LoVo (cell line): ENCODE measurements around the gene MRPS18A.
A peak's percentile ranks its signal among the peaks of the same experiment; 100 is the strongest.
"Not testable (repeated sequence)": the region's sequence is repeated elsewhere in the genome, so short reads cannot be mapped to it uniquely, and the experiment has no call there.

Source experiments
- DNase-seq: peaks from one replicate; pipeline ENCODE4 v3.0.0-alpha.2; 2016; ENCODE audit warnings: low spot score

MRPS18A gene

DNA sequence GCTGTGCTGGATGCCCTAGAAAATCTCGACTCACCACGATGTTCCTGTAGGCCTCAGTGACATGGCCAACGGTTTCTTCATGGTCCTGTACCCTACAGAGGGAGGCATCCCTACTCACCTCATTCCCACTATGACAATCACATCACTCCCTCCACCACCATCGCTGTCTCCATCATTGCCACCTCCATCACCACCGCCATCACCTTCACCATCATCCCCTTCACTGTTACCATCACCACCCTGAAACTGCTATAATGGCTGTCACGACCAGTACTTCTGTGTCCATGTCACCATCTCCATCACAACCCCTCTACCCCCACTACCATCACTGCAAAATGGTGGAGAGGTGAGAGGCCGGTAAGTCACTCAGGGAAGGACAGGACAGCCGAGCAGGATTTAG lies 29.8 kb upstream of the MRPS18A start:
- DNase-seq: no peak

DNA sequence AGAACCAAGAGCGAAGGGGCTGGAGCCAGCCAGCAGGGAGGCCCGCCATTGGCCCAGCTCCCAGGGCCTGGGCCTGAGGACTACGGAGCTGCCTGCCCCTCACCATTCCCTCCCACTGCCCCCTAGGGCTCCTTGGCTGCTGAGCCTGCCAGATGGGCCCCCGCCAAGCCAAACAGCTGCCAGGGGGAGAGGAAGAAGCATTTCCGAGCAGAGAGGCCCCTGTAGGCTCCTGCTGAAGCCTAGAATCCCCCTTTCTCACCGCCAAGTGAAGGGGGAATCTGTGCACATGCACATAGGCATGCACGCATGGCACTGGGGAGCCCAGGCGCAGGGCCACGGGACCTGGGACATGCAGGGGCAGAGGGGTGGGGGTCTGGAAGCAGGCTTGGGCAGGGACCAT lies 28.5 kb upstream of the MRPS18A start:
- no peak for DNase-seq

DNA sequence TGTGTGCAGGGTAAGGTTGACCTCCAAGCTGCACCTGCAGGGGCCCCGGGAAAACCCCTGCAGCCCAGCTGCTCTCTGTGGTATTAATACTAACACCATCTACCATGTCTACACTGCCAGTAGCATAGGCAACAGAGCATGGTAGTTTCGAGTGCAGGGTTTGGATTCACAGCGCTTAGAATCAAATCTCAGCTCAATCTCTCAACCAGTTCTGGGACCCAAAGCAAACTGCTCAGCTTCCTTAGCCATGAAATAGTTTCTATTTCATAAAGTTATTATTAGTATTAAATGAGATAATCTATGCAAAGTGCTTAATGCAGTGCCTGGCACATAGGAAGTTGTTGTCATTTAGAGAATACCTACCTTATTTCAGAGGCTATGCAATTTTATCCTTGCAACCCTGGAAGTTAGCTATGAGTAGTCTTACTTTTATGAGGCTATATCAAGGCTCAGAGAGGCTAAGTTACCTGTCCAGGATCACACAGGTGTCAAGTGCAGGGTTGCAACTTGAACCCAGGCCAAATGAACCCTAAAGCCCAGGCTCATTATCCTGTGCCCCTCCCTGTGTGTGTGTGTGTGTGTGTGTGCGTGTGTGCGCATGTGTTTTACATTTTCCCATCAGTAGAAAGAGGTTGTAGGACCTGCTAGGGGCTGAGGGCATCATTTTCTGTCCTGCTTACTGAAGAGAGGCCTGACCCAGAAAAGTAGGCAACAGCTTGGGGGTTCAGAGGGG lies 27.6 kb upstream of the MRPS18A start:
- no peak for DNase-seq

DNA sequence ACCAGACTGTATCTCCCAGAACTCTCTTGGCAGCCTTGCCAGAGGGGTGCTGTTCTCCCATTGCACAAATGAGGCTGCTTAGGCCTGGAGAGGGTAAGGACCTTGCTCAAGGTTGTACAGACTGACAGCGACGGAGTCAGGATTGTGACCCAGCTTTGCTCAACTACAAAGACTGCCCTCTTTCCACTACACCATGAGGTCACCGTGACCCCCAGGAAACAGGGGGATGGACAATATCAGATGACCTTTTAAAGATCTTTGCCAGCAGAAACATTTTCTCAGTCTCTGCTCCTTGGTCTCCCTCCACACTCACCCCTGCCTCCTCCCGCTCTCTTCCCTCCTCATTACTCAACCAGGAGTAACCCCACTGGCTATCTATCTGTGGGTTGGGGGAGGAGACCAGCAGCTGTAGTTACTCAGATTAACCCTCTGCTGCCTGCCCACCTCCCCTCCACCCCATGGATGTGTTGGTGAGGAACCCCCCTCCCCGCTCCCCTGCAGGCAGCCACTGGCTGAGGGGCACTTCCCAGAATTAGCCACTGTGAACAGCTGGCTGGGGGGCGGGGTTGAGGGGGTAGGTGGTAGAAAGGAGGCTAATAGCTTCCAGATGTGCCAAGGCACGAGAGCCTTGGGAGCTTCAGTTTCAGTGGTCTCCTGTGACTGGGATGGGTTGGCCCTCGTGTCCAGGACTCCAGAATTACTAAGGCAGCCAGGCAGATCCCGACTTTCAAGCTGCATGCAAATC lies 26.9 kb upstream of the MRPS18A start:
- DNase-seq: no peak

DNA sequence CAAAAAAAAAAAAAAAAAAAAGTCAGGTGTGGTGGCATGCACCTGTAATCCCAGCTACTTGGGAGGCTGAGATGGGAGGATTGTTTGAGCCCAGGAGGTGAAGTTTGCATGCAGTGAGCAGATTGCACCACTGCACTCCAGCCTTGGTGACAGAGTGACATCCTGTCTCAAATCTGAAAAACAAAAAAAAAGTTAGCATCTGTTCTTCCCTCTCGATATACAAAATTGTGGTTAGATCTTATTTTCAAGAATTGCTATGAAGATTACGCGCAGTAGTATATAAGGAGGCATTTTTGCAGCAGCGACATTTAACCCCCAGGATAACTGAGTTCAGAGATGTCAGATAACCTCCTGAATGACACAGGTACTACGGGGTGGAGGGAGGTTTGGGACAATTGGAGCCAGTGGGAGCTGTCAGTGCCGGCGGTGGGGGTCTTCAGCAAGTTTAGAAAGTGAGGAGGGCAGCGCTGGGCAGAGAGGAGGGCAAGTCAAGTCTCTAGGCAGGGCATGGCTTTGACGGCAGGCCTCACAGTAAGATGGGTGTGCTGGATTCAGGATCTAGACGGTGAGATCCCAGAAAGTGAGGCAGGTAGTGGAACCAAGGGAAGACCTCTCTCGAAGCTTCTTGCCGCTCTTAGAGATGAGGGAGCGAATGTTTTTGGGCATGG lies 26.2 kb upstream of the MRPS18A start:
- DNase-seq: no peak

DNA sequence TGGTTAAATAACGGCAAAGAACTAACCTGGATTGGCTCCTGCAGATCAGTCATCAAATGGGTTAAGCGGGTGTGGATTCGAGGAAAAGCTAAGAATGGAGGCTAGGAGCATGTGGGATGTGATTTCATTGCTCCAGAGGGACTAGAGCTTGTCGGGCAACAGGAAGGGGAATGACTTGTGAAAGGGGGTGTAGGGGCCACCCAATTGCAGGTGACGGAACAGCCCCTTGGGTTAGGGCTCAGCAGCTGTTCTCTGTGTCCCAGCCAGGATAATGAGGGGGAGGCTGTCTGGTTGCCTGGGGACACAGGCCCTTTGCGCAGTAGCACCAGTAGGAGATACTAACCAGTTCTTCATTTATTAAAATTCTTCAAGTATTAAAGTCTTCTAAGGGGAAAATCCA lies 25.0 kb upstream of the MRPS18A start:
- no peak for DNase-seq

DNA sequence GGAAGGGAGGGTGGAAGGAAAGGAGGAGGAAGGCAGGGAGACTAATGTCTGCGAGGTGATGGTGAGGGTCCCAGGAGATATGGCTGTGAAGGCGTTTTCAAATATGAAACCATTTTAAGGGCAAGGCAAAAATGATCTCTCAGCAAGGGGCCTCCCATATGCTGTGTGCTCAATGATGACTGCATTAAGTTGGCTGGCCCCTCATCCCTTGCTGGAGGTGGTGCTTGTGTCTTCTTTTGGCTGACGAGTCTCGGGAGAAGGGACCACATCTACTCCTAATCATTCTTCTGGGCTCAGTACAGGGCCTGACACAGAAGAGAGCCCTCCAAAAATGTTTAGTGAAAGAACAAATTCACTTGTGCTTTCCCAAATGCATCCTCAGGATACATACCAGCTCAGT lies 23.0 kb upstream of the MRPS18A start:
- no peak for DNase-seq

DNA sequence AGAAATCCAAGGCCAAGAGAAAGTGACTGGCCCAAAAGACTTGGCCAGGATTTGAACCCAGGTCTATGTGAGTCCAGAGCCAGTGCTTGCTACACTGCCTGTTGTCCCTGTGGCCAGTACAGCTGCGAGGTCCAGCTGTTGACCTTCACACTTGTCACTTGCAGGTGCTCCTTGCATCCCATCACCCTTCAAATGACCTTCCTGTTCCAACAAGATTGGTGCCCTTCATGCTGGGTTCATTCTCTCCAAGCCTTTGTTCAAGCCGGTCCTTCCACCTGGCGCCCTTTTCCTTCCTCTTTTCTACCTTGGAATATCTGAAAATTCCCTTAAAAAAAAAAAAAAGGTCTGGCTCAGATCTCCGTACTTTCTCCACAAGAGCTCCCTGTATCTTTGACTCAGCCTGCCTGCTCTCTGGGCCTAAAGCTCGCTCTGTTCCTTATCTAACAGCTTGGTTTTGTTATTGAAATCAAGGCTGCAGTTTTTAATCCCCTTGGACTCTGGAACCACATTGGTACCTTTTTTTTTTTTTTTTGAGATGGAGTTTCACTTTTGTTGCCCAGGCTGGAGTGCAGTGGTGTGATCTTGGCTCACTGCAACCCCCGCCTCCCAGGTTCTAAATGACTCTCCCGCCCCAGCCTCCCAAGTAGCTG lies 22.2 kb upstream of the MRPS18A start:
- DNase-seq: no peak

DNA sequence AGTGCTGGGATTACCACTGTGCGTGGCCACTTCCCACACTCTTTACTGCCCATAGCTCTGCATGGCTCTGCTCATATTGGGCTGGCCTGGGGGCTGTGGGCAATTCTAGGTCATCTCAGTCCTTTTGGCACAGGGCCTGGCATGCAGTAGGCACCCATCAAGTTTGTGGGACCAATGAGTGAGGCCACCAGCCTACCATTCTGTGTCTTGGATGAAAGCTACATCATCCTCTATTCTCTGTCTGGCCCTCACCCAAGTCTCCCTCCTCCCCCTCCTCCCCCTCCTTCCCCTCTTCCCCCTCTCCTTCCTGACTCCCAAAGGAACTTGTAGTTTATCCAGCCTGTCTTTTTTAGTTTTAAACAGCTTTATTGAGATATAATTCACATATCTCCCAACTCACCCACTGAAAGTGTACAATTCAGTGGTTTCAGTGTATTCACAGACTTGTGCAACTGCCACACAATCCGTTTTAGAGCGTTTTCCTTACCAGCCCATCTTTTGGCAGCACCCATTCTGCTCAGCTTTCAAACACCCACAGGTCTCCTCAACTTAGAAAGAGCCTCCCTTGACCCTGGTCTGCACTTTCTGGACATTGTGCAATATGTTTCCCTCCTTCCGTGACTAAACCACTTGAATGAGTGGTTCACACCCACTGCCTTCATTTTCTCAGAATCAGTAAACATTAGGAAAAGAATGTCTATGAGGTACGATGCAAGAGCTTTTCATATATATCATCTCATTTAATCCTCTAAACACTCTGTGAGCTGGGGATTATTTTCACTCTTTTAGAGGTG lies 21.5 kb upstream of the MRPS18A start:
- no peak for DNase-seq

DNA sequence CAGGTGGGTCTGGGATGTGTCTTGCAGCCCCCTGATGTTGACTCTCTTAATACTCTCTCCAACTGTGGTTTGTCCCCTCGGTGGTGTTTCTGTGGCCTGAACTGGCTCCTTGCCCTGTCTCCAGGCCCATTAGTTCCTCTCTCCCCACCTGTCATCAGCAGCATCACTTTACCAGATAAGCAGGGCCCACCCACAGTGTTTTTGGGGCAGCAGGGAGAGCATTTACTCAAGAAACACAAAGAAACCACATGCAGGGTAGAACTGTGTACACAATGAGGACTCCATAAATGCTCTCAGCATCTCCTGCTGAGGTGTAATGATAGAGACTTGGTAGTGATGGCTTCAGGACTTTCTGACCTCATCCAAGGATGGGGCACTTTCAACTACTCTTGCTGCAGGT lies 20.2 kb upstream of the MRPS18A start:
- DNase-seq: no peak

DNA sequence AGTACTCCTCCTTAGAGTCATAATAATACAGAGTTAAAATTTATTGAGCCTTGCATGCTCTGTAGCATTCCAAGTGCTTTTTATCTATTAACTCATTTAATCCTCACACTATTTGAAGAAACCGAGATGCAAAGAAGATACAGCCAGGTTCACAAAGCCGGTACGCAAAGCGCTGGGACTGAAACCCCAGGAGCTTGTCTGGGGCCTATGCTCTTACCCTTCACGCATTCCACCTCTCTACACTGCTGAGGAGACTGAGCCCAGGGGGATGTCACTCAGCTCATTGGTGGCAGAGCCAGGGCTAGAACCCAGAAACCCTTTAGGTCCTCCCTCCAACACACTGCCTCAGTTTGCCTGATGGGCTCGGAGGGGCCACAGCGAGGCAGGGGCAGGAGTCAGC lies 19.7 kb upstream of the MRPS18A start:
- DNase-seq: no peak

DNA sequence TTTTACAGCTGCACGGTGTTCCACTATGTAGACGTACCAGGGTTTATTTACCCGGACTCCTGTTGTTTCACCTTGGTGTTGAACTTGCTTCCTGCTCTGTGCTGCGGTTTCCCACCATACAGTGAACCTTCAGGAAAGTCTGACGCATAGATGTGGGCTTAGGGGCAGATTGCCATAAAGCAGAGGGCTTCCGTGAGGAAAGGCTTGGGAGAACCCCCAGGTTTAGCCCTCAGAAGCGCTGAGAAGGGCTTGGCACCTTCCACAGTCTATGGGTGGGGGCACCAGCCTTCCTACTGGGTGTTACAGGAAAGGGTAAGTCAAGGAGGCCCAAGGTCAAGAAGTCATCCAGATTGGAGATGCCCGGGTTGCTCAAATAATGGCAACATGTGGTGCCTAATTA lies 19.2 kb upstream of the MRPS18A start:
- no peak for DNase-seq

DNA sequence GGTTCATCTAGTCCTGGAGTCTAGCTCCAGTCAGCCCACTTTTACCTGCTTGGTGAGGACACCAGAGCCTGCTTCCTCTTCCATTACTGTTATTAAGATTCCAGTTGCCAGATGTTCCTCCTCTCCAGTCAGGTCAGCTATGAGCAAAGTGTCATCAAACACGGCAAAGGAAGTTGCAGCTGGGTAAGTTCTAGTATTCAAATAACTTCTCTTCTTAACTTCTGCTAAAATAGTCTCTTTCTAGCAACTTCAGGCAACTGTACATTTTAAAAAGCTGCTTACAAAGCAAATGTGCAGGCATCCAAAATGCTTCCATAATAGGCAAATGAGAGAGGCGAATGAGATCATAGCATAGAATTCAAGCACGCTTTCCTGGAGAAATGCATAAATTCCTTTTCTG lies 18.4 kb upstream of the MRPS18A start:
- DNase-seq: no peak

DNA sequence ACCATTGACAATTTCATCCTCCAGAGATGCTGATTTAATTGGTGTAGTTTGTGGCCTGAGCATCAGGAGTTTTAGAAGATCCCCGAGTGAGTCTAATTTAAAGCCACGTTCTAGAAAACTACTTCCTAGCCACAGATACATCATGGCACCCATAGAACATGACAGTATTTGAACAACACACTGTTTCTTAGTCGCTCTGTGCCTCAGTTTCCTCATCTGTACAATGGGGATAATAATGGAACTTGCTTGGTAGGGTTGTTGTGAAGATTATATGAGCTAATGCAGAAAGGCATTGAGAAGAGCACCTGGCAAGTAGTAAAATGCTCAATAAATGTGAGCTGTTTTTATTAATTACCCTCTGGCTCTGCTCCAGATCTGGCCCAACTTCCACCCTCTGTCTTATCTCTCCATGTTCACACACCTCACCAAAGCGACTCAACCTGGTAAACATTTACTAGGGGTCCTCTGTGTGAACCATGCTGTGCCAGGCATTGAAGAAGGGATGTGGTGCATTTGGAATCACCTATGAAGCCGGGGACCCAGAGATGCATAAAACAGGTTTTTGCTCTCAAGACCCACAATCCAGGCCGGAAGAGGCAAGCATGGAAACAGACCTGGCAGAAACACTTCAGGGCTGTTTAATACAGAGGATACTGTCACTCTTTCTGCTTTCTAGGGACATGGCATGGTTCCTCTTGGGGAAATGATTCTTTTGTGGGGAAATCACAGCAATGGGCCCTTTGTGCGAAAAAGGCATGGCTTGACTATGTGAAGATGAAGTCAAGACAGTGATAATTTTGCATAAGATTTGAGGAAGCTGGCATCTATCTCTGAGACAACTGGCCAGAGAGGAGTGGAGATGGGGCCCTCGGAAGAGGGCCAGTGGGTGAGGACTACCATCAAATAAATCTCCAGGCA lies 16.2 kb upstream of the MRPS18A start:
- DNase-seq: no peak

DNA sequence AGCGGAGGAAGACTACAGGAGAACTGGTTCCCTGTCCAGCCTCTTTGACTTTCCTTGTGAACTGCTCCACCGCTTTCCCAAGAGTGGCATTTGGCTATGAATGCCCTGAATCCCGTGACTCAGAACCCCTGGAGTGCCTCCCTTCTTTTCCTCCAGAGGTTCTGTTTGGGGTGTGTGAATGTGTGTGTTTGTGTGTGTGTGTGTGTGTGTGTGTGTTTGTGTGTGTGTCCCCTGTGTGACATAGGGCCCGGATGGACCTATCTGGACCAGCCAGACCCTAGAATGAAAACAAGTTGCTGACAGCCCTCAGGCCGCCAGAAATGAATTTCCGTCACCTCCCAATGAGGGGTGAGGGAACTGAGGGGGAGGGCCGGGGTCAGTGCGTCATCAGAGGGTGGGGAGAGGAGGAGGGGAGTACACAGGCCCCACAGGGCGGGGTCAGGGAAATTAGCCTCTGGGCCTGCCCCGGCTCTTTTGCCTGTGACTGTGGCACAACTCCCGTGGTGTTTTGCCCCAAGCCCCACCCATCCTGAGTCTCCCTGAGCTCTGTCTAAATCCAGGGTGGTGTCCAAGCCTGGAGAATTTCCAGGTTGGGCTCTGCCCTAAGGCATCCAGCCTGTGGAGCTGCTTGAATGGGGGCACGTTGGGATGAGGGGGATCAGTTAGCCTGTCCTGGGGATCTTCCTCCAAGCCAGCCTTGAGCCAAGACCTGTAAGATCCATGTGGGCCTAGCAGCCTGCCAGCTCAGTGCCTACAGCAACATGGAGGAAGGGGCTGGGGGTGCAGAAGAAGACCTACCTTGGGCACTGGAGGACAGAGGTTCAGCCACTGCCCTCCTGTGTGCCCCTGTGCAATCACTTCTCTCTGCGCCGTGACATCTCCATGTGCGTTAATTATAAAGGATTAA lies 15.2 kb upstream of the MRPS18A start:
- DNase-seq: peak; percentile 91

DNA sequence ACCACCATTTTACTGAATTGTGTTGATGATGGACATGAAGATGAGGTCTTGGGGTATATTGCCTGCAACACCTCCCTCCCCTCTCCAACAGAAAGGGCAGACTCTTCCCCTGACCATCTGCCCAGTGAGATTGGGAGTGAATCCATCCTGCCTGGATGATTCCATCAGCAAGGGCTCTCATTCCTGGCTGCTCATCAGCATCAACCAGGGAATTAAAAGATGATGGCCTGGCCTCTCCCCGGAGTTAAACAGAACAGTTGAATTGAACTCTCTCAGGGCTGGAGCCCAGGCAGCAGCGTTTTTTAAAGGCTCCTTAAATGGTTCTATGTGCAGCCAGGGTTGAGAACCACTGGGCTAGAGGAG lies 14.6 kb upstream of the MRPS18A start:
- no peak for DNase-seq

DNA sequence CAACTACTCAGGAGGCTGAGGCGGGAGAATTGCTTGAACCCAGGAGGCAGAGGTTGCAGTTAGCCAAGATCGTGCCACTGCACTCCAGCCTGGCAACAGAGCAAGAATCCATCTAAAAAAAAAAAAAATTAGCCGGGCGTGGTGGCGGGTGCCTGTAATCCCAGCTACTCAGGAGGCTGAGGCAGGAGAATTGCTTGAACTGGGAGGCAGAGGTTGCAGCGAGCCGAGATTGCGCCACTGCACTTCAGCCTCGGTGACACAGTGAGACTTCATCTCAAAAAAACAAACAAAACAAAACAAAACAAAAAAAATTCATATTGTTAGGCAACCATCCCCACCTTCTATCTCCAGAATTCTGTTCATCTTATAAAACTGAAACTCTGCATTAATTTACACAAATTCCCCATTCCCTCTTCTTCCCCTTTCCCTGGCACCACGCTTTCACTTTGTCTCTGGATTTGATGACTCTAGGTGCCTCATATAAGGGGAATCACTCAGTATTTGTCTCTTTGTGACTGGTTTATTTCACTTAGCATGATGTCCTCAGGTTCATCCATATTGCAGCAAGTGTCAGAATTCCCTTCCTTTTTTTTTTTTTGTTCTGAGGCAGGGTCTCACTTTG lies 13.5 kb upstream of the MRPS18A start:
- DNase-seq: not testable (repeated sequence)

DNA sequence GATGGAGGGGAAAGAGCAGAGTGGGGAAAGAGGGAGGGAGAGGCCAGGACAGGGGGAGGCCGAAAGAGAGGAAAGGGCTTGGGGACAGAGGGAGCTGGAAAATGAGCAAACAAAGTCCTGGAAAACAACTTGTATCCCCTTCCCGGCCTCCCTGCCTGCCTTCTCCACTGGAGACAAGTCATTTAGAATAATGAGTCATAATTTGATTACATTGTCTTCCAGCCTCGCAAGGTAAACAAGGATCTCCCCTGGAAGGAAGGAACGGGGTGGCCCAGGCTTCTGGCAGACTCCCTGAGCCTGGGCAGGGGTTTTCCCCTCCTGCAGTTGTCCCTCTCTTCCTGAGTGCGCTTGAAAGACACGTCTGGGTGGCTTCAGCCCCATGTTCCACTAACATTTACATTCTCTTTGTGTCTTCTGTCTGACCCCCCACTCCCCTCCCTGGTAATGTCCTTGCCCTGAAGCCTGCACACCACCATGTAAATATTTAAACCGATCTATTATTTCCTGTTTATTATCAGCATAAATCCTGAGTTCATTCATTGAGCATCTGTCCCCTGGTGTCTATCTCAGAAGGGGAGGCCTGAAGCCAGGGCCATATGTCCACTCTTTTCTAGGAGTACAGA lies 12.1 kb upstream of the MRPS18A start:
- DNase-seq: peak; percentile 73
